OCI-LY1 (cell line): ENCODE data around the gene FGF9.

Experiments used
- CTCF ChIP-seq: fragments of 200-600 bp; sonication (generic), shearing (Covaris generic); IDR thresholded peaks from 2 replicates; pipeline ENCODE4 v1.5.1; 2017; ENCODE audit warnings: mild to moderate bottlenecking, antibody characterized with exemption, low read length, moderate library complexity, mixed read lengths
- EZH2 ChIP-seq: fragments of 200-600 bp; sonication (generic), shearing (Covaris generic); IDR thresholded peaks from 2 replicates; pipeline ENCODE4 v1.8.0; 2017; ENCODE audit warnings: borderline replicate concordance, mixed run types, mild to moderate bottlenecking, antibody characterized with exemption, low read length, moderate library complexity, mixed read lengths

- no peak for TF ChIP-seq CTCF
- no peak for TF ChIP-seq EZH2
Observed at GRCh38 chr13:21736926-21737325, 66.1 kb downstream of the FGF9 start.
